NB4 (cell line): ENCODE data around the gene MT1M.

ENCODE experiments used
- DNase-seq: peaks from one replicate; pipeline ENCODE4 v3.0.0; 2010; ENCODE audit warnings: low read depth
- H3K4me3 ChIP-seq: one replicate; pipeline ENCODE4 v1.5.1; 2011; ENCODE audit warnings: mild to moderate bottlenecking, low read depth, low read length, moderate library complexity
- CTCF ChIP-seq: IDR thresholded peaks from one replicate; pipeline ENCODE4 v1.5.1; 2012; ENCODE audit warnings: low read depth, low read length
- MYC ChIP-seq: IDR thresholded peaks from 2 replicates; pipeline ENCODE4 v1.6.1; 2011; ENCODE audit warnings: low read depth, low read length
- POLR2A ChIP-seq: IDR thresholded peaks from 2 replicates; pipeline ENCODE4 v1.6.1; 2011; ENCODE audit warnings: mild to moderate bottlenecking; ENCODE audit not compliant: insufficient read length; ENCODE audit errors: extremely low read depth
- TF ChIP-seq, protein P1 (sequence below): IDR thresholded peaks from 2 replicates; pipeline ENCODE4 v1.6.1; 2011; ENCODE audit warnings: low read depth, low read length

Gene MT1M

DNA sequence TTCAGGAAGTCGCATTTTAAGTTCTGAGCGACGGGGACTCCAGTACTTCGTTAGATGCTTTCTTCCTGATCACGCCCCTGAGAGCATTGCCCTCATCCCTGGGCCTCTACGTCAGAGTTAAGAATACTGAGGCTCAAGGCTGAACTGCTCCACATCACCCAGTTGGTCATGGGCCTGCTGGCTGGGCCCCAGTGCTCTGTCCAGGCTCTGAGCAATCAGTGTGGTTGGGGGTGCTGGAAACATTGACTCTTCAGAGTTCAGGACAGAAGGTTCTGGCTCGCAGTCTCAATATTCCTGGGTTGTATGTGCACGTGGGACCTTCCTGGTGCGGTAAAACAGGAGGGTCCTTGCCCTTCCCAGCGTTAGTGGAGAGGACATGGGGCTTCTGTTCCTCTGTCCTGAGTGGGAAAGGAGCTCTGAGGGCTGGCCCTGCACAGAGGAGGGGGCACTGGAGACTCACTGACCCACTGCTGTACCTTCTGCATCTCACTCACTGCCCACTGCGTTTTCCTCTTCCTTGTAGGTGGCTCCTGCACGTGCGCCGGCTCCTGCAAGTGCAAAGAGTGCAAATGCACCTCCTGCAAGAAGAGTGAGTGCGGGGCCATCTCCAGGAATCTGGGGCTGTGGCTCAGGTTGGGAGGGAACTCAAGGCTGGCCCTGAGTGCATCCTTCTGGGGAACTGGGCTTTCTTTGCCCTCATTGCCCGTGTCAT, 6.4 kb upstream of the MT1M start:
- DNase-seq: no peak
- peak overlapping the region; percentile 39 for H3K4me3 ChIP-seq
- TF ChIP-seq, protein P1, sequence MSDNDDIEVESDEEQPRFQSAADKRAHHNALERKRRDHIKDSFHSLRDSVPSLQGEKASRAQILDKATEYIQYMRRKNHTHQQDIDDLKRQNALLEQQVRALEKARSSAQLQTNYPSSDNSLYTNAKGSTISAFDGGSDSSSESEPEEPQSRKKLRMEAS: no peak
- no peak for TF ChIP-seq POLR2A
- no peak for TF ChIP-seq MYC
- TF ChIP-seq CTCF: no peak

GRCh38 chr16:56626685-56627084, 5.8 kb upstream of the MT1M start:
- DNase-seq: no peak
- TF ChIP-seq MYC (no peak), CTCF (no peak), POLR2A (no peak)
- TF ChIP-seq, protein P1: no peak
- H3K4me3 ChIP-seq: no peak overlapping the region

DNA sequence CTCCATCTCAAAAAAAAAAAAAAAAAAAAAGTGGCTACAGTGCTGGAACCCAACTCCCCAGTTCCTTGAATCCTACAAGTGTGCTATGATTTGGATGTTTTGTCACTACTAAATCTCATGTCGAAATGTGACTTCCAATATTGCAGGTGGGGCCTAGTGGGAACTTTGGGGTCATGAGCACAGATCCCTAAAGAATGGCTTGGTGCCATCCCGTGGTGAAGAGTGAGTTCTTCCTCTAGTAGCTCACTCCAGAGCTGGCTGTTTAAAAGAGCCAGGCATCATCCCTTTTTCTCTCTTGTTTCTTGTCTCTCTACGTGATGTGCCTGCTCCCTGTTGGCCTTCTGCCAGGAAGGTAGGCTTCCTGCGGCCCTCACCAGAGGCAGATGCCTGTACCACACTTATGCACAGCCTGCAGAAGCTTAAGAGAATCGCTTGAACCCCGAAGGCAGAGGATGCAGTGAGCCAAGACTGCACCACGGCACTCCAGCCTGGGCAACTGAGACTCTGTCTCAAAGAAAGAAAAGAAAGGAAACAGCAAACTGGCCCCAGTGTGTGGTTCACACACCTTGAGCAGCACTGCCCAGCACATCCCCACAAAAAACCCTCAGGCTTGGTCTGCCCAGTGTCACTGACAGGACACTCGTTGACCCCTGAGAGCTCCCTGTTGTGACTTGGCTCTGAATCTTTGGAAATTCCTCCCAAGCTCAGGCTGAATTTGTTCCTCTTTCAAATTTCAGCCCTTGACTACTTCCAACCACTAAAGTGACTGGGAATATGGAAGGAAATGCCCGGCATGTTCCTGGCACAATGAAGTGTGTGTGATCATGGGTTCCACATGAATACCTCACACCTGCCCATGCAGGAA, 3.7 kb upstream of the MT1M start:
- TF ChIP-seq CTCF (no peak), POLR2A (no peak), MYC (no peak)
- TF ChIP-seq, protein P1: no peak
- no peak for DNase-seq
- no peak overlapping the region for H3K4me3 ChIP-seq

GRCh38 chr16:56629531-56629930, 2.9 kb upstream of the MT1M start:
- H3K4me3 ChIP-seq: no peak overlapping the region
- no peak for DNase-seq
- TF ChIP-seq MYC: no peak
- TF ChIP-seq CTCF: no peak
- TF ChIP-seq POLR2A: no peak
- TF ChIP-seq, protein P1: no peak

- no peak for TF ChIP-seq CTCF
- TF ChIP-seq, protein P1: no peak
- no peak for TF ChIP-seq POLR2A
- H3K4me3 ChIP-seq: no peak overlapping the region
- no peak for DNase-seq
These were observed 2.3 kb upstream of the MT1M start for GRCh38 chr16:56630134-56630533.
